Measurements from ENCODE around the gene KDM7A. TPM values are rescaled to one million over a fixed set of nuclear protein-coding genes. Genes with fewer than 3 reads are reported as not detected.

Gene KDM7A
- total and polyA plus RNA-seq, 9 of the 15 experiments (the other 6 are each of a cell fraction or from before 2014, with no cell fraction given) = 0.90 to 8.4 (median 7.0) TPM

- TF ChIP-seq ATF4 (CRISPR knock-in tag; IDR thresholded peaks at IDR 0.05) (no peak), PHF20 (IDR thresholded peaks at IDR 0.05; ENCODE audit: partially characterized antibody) (no peak), ZNF77 (CRISPR knock-in tag; IDR thresholded peaks at IDR 0.05) (no peak), VEZF1 (CRISPR knock-in tag; IDR thresholded peaks at IDR 0.05) (peak; percentile 32; the same call in 1 of the 2 replicates), JUND (IDR thresholded peaks at IDR 0.05; ENCODE audit: borderline replicate concordance, low read depth, low read length) (0 out of 2 replicates have a peak, but pooled peaks have one; percentile 16), JUND (tag; IDR thresholded peaks at IDR 0.05; ENCODE audit: borderline replicate concordance, low read depth, low read length) (no peak; the same call in 2 of the 3 replicates)
These were observed 117.2 kb downstream of the KDM7A start (continued) for GRCh38 chr7:140059273-140060242.

- peaks cover 37% of the 10 kb centered on the region for H3K79me2 ChIP-seq (ENCODE audit: control insufficient read depth, insufficient read depth, low read length)
- BruUV-seq (replicated peaks) = no TSS peak
- 82% methylated on average over 7 of the region's 7 CpGs for WGBS (ENCODE audit: insufficient coverage, low coverage, missing lambda C conversion rate)
- no peak overlapping the region for H3K4me2 ChIP-seq (ENCODE audit: insufficient read depth, low read length)
- ChIA-PET POLR2A (interaction anchor here (1.3 kb wide), 1 partner anchor 10 kb away, joined by 5 read pairs; no protein-coding TSS in a partner anchor), CTCF (ENCODE audit: low intra/inter-chr PET ratio) (no interaction called here)
- intact Hi-C loops (cut with micrococcal nuclease) = no loop called here
- FAIRE-seq = no peak
- H2AFZ ChIP-seq (ENCODE audit: low read depth, low read length) = no peak overlapping the region
- no peaks in the 10 kb centered on the region for H3K27me3 ChIP-seq (ENCODE audit: control insufficient read depth in 2 of 2, insufficient read depth in 2 of 2, low read length in 2 of 2)
- H4K20me1 ChIP-seq (replicated peaks; ENCODE audit: control insufficient read depth, insufficient read depth, low read length) = no peaks in the 10 kb centered on the region
- no peak overlapping the region for H3K4me3 ChIP-seq
- in situ Hi-C loops (cut with MboI) = no loop called here
- H3K36me3 ChIP-seq (ENCODE audit: control insufficient read depth, insufficient read depth, low read length) = peaks cover 29% of the 10 kb centered on the region
- ATAC-seq = no peak
- no peak for DNase-seq (ENCODE audit: extremely low read depth in 1 of 4, low spot score in 3 of 4)
- no peaks in the 10 kb centered on the region for H3K9me1 ChIP-seq (ENCODE audit: control insufficient read depth, insufficient read depth, low read length)
- no peak overlapping the region for H3K27ac ChIP-seq (ENCODE audit: extremely low read depth, low read depth, low read length)
- H3K4me1 ChIP-seq (replicated peaks in 1 of 2; ENCODE audit: control insufficient read depth in 2 of 2, insufficient read depth in 2 of 2, low read length in 2 of 2) = peaks cover 40 to 45% of the 10 kb centered on the region in 2 experiments
- no peak overlapping the region for H3K9ac ChIP-seq (ENCODE audit: insufficient read depth in 1 of 2, low read depth in 2 of 2, low read length in 2 of 2)
- peaks cover 3% of the 10 kb centered on the region for H3K9me3 ChIP-seq (replicated peaks; ENCODE audit: control insufficient read depth, insufficient read depth, low read depth, low read length)
- no peak for TF ChIP-seq TFAM (CRISPR knock-in tag; conservative IDR thresholded peaks at IDR 0.05)
- no peak for TF ChIP-seq SMAD1 (IDR thresholded peaks at IDR 0.05; ENCODE audit: low read depth, low read length, partially characterized antibody)
- TF ChIP-seq CHD1 (IDR thresholded peaks at IDR 0.05; ENCODE audit: low read length) = no peak
- TF ChIP-seq POLR3A (IDR thresholded peaks at IDR 0.05; ENCODE audit: borderline replicate concordance, extremely low read depth, insufficient read depth, insufficient read length) = no peak
- no peak for TF ChIP-seq IRF9 (tag; IDR thresholded peaks at IDR 0.05)
- TF ChIP-seq L3MBTL2 (IDR thresholded peaks at IDR 0.05) = no peak
- no peak for TF ChIP-seq VEZF1 (CRISPR knock-in tag; IDR thresholded peaks at IDR 0.05)
- TF ChIP-seq RHOXF2B (CRISPR knock-in tag; conservative IDR thresholded peaks at IDR 0.05) = no peak
- TF ChIP-seq RUNX1 (IDR thresholded peaks at IDR 0.05; ENCODE audit: low read depth) = no peak
These were observed 118.3 kb downstream of the KDM7A start for GRCh38 chr7:140058517-140058916.

All from K562 (cell line).